Measurements from ENCODE around the gene GPR39. TPM values are rescaled to one million over a fixed set of nuclear protein-coding genes. Genes with fewer than 3 reads are reported as not detected.

GPR39 gene
- total and polyA plus RNA-seq, 2 donors (not counting 3 experiments of a cell fraction or from before 2014, with no cell fraction given), result 0.03 to 0.20 TPM

DNA sequence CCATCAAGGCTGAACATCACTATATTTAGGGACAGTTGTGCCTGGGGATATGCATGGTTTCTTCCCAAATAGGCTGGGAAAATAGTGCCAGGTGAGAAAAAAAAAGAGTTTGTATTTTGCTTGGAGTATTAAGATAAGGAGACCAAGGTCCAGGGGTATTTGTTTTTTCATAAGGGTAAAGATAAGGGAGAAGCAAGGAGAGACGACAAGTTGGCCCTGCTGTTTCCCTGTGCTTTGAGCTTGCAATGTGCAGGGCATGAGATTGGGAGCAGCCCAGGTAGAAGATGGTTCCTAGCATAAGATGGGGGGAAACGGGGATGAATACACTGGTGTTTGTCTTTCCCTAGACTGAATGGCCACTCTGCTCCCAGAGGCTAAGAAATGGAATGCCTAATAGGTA is 8.8 kb upstream of the GPR39 start:
- H3K9me1 ChIP-seq (replicated peaks; ENCODE audit: control insufficient read depth, extremely low read depth, insufficient read depth, low read length), result no peaks in the 10 kb centered on the region
- TF ChIP-seq, protein P1, sequence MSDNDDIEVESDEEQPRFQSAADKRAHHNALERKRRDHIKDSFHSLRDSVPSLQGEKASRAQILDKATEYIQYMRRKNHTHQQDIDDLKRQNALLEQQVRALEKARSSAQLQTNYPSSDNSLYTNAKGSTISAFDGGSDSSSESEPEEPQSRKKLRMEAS (IDR thresholded peaks at IDR 0.05; ENCODE audit: insufficient read depth, insufficient read length), result no peak
- TF ChIP-seq POLR2AphosphoS5 (IDR thresholded peaks at IDR 0.05; ENCODE audit: insufficient read depth, low read depth, low read length) (no peak), GATA2 (IDR thresholded peaks at IDR 0.05; ENCODE audit: insufficient read depth, insufficient read length, low read depth, low read length) (no peak), FOS (IDR thresholded peaks at IDR 0.05; ENCODE audit: borderline replicate concordance, insufficient read depth, low read length) (no peak), EZH2 (IDR thresholded peaks at IDR 0.05; ENCODE audit: borderline replicate concordance, low read depth, low read length, severe bottlenecking) (no peak), JUN (IDR thresholded peaks at IDR 0.05; ENCODE audit: borderline replicate concordance, insufficient read depth, insufficient read length, low read depth) (no peak), MYC (IDR thresholded peaks at IDR 0.05; ENCODE audit: low read depth, low read length) (no peak), POLR2A (IDR thresholded peaks at IDR 0.05; ENCODE audit: low read depth, low read length) (no peak)
- TF ChIP-seq, protein P2, sequence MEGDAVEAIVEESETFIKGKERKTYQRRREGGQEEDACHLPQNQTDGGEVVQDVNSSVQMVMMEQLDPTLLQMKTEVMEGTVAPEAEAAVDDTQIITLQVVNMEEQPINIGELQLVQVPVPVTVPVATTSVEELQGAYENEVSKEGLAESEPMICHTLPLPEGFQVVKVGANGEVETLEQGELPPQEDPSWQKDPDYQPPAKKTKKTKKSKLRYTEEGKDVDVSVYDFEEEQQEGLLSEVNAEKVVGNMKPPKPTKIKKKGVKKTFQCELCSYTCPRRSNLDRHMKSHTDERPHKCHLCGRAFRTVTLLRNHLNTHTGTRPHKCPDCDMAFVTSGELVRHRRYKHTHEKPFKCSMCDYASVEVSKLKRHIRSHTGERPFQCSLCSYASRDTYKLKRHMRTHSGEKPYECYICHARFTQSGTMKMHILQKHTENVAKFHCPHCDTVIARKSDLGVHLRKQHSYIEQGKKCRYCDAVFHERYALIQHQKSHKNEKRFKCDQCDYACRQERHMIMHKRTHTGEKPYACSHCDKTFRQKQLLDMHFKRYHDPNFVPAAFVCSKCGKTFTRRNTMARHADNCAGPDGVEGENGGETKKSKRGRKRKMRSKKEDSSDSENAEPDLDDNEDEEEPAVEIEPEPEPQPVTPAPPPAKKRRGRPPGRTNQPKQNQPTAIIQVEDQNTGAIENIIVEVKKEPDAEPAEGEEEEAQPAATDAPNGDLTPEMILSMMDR (IDR thresholded peaks at IDR 0.05; ENCODE audit: extremely low read depth in 1 of 2, insufficient read depth in 1 of 2, low read depth in 1 of 2, low read length in 2 of 2), result no peak
- no peaks in the 10 kb centered on the region for H3K36me3 ChIP-seq (ENCODE audit: control insufficient read depth in 2 of 2, extremely low read depth in 1 of 2, insufficient read depth in 2 of 2, low read length in 2 of 2)
- no peaks in the 10 kb centered on the region for H3K9me3 ChIP-seq (replicated peaks; ENCODE audit: control insufficient read depth, insufficient read depth, low read length)
- ChIA-PET CTCF (no interaction called here), POLR2A (no interaction called here)
- BruUV-seq (replicated peaks), result no TSS peak
- H3K27me3 ChIP-seq (ENCODE audit: control insufficient read depth in 2 of 2, insufficient read depth in 2 of 2, low read length in 2 of 2), result no peaks in the 10 kb centered on the region
- intact Hi-C loops (cut with micrococcal nuclease) (no loop called here), dilution Hi-C loops (cut with MboI; ENCODE audit: extremely low pct_ligation_motif_present, low sequenced_read_pairs) (no loop called here)
- DNase-seq (ENCODE audit: low read depth, low spot score) (no peak), FAIRE-seq (no peak)
- no peak overlapping the region for H3K4me2 ChIP-seq (ENCODE audit: insufficient read depth, low read length)
- no peaks in the 10 kb centered on the region for H3K4me1 ChIP-seq (ENCODE audit: control insufficient read depth, extremely low read depth, insufficient read depth, low read length)
- no peak overlapping the region for H3K9ac ChIP-seq (replicated peaks; ENCODE audit: extremely low read depth, insufficient read depth, low read length)
- H4K20me1 ChIP-seq (replicated peaks; ENCODE audit: control insufficient read depth, extremely low read depth, insufficient read depth, low read length), result no peaks in the 10 kb centered on the region
- no peak overlapping the region for H3K27ac ChIP-seq (ENCODE audit: insufficient read depth, low read depth, low read length)
- H3K79me2 ChIP-seq (ENCODE audit: control insufficient read depth, insufficient read depth, low read length), result no peaks in the 10 kb centered on the region
- no peak overlapping the region for H3K4me3 ChIP-seq (replicated peaks in 1 of 3; ENCODE audit: insufficient read depth in 1 of 3, low read depth in 1 of 3, low read length in 3 of 3)
- H2AFZ ChIP-seq (ENCODE audit: low read depth, low read length), result no peak overlapping the region
